Type B pancreatic cell (in vitro differentiated cells): ENCODE results near the gene HACE1. TPM values are rescaled to one million over a fixed set of nuclear protein-coding genes. Genes with fewer than 3 reads are reported as not detected.

Experiments
- DNase-seq: peaks from one replicate; pipeline ENCODE4 v3.0.0; 2021; ENCODE audit warnings: mixed read lengths; ENCODE audit not compliant: unreplicated experiment; ENCODE audit errors: extremely low spot score
- H3K27ac Mint-ChIP-seq: 2 replicates; pipeline ENCODE4 v1.8.0; 2021; ENCODE audit warnings: mild to moderate bottlenecking, mixed read lengths
- H3K27me3 Mint-ChIP-seq: 2 replicates; pipeline ENCODE4 v1.8.0; 2021; ENCODE audit warnings: mixed read lengths
- H3K36me3 Mint-ChIP-seq: 2 replicates; pipeline ENCODE4 v1.8.0; 2021; ENCODE audit warnings: mixed read lengths
- H3K4me1 Mint-ChIP-seq: one replicate; pipeline ENCODE4 v1.8.0; 2021; ENCODE audit warnings: mixed read lengths; ENCODE audit not compliant: unreplicated experiment
- H3K4me3 Mint-ChIP-seq: 2 replicates; pipeline ENCODE4 v1.8.0; 2021; ENCODE audit warnings: mild to moderate bottlenecking, mixed read lengths
- H3K9me3 Mint-ChIP-seq: 2 replicates; pipeline ENCODE4 v1.8.0; 2021; ENCODE audit warnings: mixed read lengths
- CTCF ChIP-seq: fragments of 200-600 bp; sonication (generic); conservative IDR thresholded peaks from 2 replicates; pipeline ENCODE4 v1.5.0; 2021; ENCODE audit warnings: antibody characterized with exemption, mild to moderate bottlenecking
- total RNA-seq: library from RNA; stranded (reverse); gene quantifications from 2 replicates; pipeline ENCODE4 v1.2.1, GENCODE V29; 2021; ENCODE audit warnings: low replicate concordance

The HACE1 gene
- total RNA-seq, 1 donor from 2014 or later = 18.5 TPM

- no peak for DNase-seq
- Mint-ChIP-seq H3K36me3 (no peaks in the 10 kb centered on the region), H3K27me3 (no peaks in the 10 kb centered on the region), H3K4me1 (peaks cover 30% of the 10 kb centered on the region), H3K4me3 (peak overlapping the region; percentile 72), H3K27ac (no peak overlapping the region), H3K9me3 (no peaks in the 10 kb centered on the region)
- TF ChIP-seq CTCF = no peak
These were observed 159.1 kb downstream of the HACE1 start for GRCh38 chr6:104700371-104701185.

GRCh38 chr6:104699593-104700329 is 160.0 kb downstream of the HACE1 start:
- DNase-seq = no peak
- H3K4me3 Mint-ChIP-seq = no peak overlapping the region
- H3K27me3 Mint-ChIP-seq = no peaks in the 10 kb centered on the region
- H3K4me1 Mint-ChIP-seq = peaks cover 24% of the 10 kb centered on the region
- no peaks in the 10 kb centered on the region for H3K9me3 Mint-ChIP-seq
- H3K27ac Mint-ChIP-seq = no peak overlapping the region
- TF ChIP-seq CTCF = no peak
- no peaks in the 10 kb centered on the region for H3K36me3 Mint-ChIP-seq

- TF ChIP-seq CTCF = peak; percentile 58
- H3K9me3 Mint-ChIP-seq = no peaks in the 10 kb centered on the region
- DNase-seq = no peak
- H3K27ac Mint-ChIP-seq = no peak overlapping the region
- peaks cover 22% of the 10 kb centered on the region for H3K4me1 Mint-ChIP-seq
- H3K27me3 Mint-ChIP-seq = no peaks in the 10 kb centered on the region
- no peaks in the 10 kb centered on the region for H3K36me3 Mint-ChIP-seq
- no peak overlapping the region for H3K4me3 Mint-ChIP-seq
These were observed 160.7 kb downstream of the HACE1 start for GRCh38 chr6:104698979-104699378.

- Mint-ChIP-seq H3K36me3 (no peaks in the 10 kb centered on the region), H3K9me3 (peaks cover 5% of the 10 kb centered on the region), H3K27me3 (no peaks in the 10 kb centered on the region), H3K4me1 (peaks cover 29% of the 10 kb centered on the region), H3K4me3 (no peak overlapping the region), H3K27ac (no peak overlapping the region)
- no peak for DNase-seq
- TF ChIP-seq CTCF = no peak
These were observed 167.7 kb downstream of the HACE1 start for GRCh38 chr6:104692008-104692407.

GRCh38 chr6:104689551-104690205 is 170.0 kb downstream of the HACE1 start:
- no peak for TF ChIP-seq CTCF
- H3K36me3 Mint-ChIP-seq = no peaks in the 10 kb centered on the region
- H3K4me1 Mint-ChIP-seq = peaks cover 40% of the 10 kb centered on the region
- no peak for DNase-seq
- peaks cover 3% of the 10 kb centered on the region for H3K27me3 Mint-ChIP-seq
- H3K9me3 Mint-ChIP-seq = peaks cover 5% of the 10 kb centered on the region
- no peak overlapping the region for H3K27ac Mint-ChIP-seq
- H3K4me3 Mint-ChIP-seq = no peak overlapping the region
